Omental fat pad (tissue), 4 donors: Measurements from ENCODE around the gene DDX10. TPM values are rescaled to one million over a fixed set of nuclear protein-coding genes. Genes with fewer than 3 reads are reported as not detected.

ENCODE experiments used
- ATAC-seq: fragments of 150-250 bp; one replicate; pipeline ENCODE4 v1.9.1; 2016; ENCODE audit warnings: mild to moderate bottlenecking, moderate library complexity; ENCODE audit not compliant: low FRiP score
- DNase-seq: peaks from one replicate; pipeline ENCODE4 v3.0.0-alpha.2; 2019; ENCODE audit warnings: low spot score
- CTCF ChIP-seq, 3 donors: fragments of 450-650 bp; IDR thresholded peaks; one replicate each; pipeline ENCODE4 v1.5.1; 2016 to 2017; ENCODE audit warnings: antibody characterized with exemption in 3 of 3, mild to moderate bottlenecking in 3 of 3, moderate library complexity in 2 of 3
- total RNA-seq, 4 donors: library from RNA; depleted of rRNA; stranded (reverse); fragments of >200 nt; gene quantifications; one replicate each; pipeline ENCODE4 v1.1.0, GENCODE V29; 2016

The DDX10 gene
- total RNA-seq, 4 donors from 2014 or later, result 20.2 to 60.6 (median 26.5) TPM

DNA sequence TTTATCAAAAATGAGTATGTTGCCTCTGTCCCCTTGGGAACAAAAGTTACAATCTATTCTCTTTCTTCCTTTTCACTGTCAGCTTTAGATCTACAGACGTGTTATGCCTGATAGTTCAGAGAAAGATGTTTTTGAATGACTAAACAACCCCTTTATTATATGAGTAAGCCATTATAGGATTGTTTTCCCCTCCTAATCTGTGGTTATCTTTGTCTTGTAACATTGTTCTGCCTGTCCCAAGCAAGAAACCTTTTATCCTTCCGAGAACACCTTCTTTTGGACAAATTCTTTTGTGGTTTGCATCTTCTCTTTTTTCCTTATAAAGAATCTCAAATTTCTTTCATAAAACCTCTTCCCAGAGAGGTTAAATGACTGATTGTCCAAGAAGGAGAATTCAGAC is 208.4 kb downstream of the DDX10 start:
- ATAC-seq (no peak), DNase-seq (no peak)
- TF ChIP-seq CTCF (IDR thresholded peaks at IDR 0.05), result no peak

DNA sequence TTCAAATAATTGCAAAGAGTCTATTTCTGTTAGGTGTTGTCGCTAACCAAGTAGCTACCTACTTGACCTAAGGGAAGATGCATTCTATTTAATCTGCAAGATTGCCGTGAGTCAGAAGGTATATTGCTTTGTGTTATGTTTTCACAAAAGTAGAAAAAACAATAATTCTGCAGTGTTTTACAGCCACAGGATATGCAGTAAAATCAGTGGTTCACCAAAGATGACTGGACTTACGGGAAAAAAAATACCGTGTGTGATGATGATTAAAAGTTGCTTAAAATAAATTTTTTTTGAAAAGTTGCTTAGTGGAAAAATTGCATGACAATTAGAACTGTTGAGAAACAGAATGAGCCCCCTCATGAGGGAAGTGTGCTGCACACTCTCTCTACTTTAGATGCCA is 209.1 kb downstream of the DDX10 start:
- no peak for ATAC-seq
- no peak for TF ChIP-seq CTCF (IDR thresholded peaks at IDR 0.05)
- DNase-seq, result no peak

DNA sequence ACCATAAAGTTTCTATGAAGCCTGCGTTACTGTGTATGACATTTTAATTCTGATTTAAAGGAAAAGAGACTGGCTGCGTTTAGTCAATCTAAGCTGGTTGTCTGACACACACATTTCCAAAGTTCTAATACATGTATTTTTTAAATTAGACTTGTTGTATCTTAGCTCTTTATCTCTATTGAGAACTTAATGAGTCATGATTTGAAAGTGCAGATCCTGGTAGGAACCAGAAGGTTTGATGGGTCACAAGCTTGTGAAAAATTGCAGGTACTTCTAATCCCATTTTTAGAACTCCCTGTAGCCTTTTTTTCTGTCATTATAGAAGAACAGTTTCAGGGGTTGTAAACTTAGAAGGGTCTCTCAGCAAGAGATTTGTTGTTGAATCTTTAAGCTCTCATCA is 210.3 kb downstream of the DDX10 start:
- DNase-seq (no peak), ATAC-seq (no peak)
- no peak for TF ChIP-seq CTCF (IDR thresholded peaks at IDR 0.05)

- ATAC-seq, result no peak
- no peak for TF ChIP-seq CTCF (IDR thresholded peaks at IDR 0.05)
- DNase-seq, result no peak
Measured at GRCh38 chr11:108877178-108877577, 212.3 kb downstream of the DDX10 start.

GRCh38 chr11:108880510-108880909 is 215.6 kb downstream of the DDX10 start:
- DNase-seq (no peak), ATAC-seq (no peak)
- no peak for TF ChIP-seq CTCF (IDR thresholded peaks at IDR 0.05)

DNA sequence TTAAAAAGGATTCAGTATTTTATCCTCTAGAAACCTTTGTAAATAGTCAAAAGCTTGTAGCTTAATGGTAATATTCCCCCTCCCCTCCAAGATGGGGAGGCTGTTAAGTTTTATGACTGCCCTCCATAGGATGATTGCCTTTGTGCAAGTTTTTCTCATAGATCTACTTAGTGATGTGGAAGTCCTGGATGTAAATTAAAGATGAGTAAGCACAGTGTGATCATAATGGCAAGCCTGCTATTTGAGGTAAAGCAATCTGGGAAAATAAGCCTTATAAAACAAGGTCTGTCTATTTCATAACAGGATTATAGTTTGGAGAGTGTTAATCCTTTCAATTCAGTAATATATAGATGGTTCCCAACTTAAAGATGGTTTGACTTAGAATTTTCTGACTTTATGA is 216.3 kb downstream of the DDX10 start:
- ATAC-seq (no peak), DNase-seq (no peak)
- TF ChIP-seq CTCF (IDR thresholded peaks at IDR 0.05), result no peak

- ATAC-seq (no peak), DNase-seq (no peak)
- no peak for TF ChIP-seq CTCF (IDR thresholded peaks at IDR 0.05)
Measured at GRCh38 chr11:108882211-108882831, 217.5 kb downstream of the DDX10 start.
